Psoas muscle (tissue), 8 donors: Measurements from ENCODE around the gene DHRS1. TPM values are rescaled to one million over a fixed set of nuclear protein-coding genes. Genes with fewer than 3 reads are reported as not detected.
"Not testable (repeated sequence)": the region's sequence is repeated elsewhere in the genome, so short reads cannot be mapped to it uniquely, and the experiment has no call there.

ENCODE experiments used
- ATAC-seq, 4 donors: fragments of 200-7000 bp; cut with Tn5 transposase; one replicate each; pipeline ENCODE4 v1.9.1; 2020; ENCODE audit warnings: moderate library complexity in 3 of 4, mild to moderate bottlenecking in 2 of 4
- DNase-seq, 2 donors: peaks; one replicate each; pipeline ENCODE4 v3.0.0-alpha.2; 2020
- H3K27ac ChIP-seq: fragments of 200-600 bp; one replicate; pipeline ENCODE4 v1.8.0; 2022
- H3K27me3 ChIP-seq, 3 donors: fragments of 200-600 bp in 1 of 3; one replicate each; pipeline versions ENCODE4 v1.6.1 to v1.8.0; 2013 to 2022; ENCODE audit warnings: low read length in 2 of 3, mild to moderate bottlenecking in 2 of 3, moderate library complexity in 1 of 3; ENCODE audit not compliant: insufficient read depth in 3 of 3
- H3K36me3 ChIP-seq, 2 donors: fragments of 200-600 bp in 1 of 2; one replicate each; pipeline versions ENCODE4 v1.6.1 to v1.8.0; 2013 to 2022; ENCODE audit warnings: low read depth in 1 of 2, mild to moderate bottlenecking in 1 of 2, moderate library complexity in 1 of 2; ENCODE audit not compliant: insufficient read depth in 1 of 2
- H3K4me1 ChIP-seq: fragments of 200-600 bp; one replicate; pipeline ENCODE4 v1.8.0; 2022
- H3K4me3 ChIP-seq: fragments of 200-600 bp; one replicate; pipeline ENCODE4 v1.8.0; 2022; ENCODE audit warnings: mild to moderate bottlenecking
- H3K9me3 ChIP-seq: fragments of 200-600 bp; one replicate; pipeline ENCODE4 v1.8.0; 2022
- whole genome bisulfite sequencing, 3 donors: extraction: QIAGEN DNeasy Blood & Tissue Kit; methylation state at CpG; one replicate each; pipeline versions ENCODE4 v1.1.6 to v1.1.7; 2013; 5-methylcytosine and 5-hydroxymethylcytosine counted together
- intact Hi-C, 2 donors: fragments of 100-400 bp; cut with DNase I; formaldehyde crosslinking; loops; one replicate each; pipeline versions ENCODE4 v1.11.0 to v1.14.2; 2022
- polyA plus RNA-seq, 3 donors: library from polyadenylated mRNA; stranded (reverse); fragments of 200-250 nt; gene quantifications; one replicate each; pipeline ENCODE4 v1.2.3, GENCODE V29; 2013
- total RNA-seq, 4 donors: library from RNA; stranded (reverse); fragmentation: NEBNext Ultra II Directional in 2 of 4; extraction: Animal tissue kit (Norgen Biotek cat#: 25700) in 2 of 4; gene quantifications; one replicate each; pipeline versions ENCODE4 v1.2.1 to v1.2.4, GENCODE V29; 2021 to 2023
- TF ChIP-seq, protein P1 (sequence below): fragments of 200-600 bp; IDR thresholded peaks from one replicate; pipeline ENCODE4 v1.8.0; 2022; ENCODE audit warnings: antibody characterized with exemption
- donor health status: healthy with polysubstance abuse.
- donor health status: DM: no; HTN: no; CAD: no; lungs with moderate emphysema.
- donor health status: Bipolar disorder and iron deficiency.
- donor health status: healthy.
- donor health status: DM: yes; HTN: yes; CAD: no.
- donor health status: DM: no; HTN: no; CAD: no.
- donor health status: DM: no; HTN: no; CAD: no.
- donor health status: DM: yes; HTN: yes; CAD: no.

The DHRS1 gene
- total and polyA plus RNA-seq, 7 donors: 1.5 to 6.4 (median 3.1) TPM

DNA sequence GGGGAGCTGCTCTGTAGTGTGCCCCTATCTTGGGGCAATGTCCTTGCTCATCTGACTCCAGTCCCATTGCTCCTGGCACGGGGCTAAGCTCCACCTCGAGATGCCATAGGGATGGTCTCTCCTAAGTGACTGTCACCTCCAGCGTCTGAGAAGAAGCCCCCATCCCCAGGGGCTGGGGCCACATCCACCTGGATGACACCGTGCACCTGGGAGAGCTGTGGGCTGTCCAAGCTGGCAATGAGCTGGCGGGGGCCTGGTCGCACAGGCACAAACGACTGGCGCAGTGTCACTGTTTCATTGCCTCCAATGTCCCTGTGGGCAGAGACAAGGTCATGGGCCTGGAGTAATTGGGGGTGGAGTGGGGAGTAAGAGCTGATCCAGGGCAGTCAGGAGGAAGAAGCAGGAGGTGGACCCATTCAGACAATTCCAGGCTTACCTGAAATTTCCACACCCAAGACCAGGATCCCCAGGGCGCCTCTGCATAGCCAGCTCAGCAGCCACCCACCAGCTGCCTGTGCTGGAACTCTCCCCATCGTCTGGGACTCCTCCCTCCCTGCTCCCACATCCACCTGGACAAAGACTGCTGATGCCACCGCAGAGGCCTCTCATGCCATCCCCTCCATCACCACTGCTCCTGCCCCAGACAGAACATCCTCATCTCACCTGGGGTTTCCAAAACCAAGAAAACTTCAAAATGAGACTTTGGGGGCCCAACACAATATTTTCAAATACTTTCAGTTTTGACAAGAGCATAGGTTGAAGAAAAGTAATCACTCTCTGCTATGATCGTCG lies 50.2 kb downstream of the DHRS1 start:
- ATAC-seq: no peak

DNA sequence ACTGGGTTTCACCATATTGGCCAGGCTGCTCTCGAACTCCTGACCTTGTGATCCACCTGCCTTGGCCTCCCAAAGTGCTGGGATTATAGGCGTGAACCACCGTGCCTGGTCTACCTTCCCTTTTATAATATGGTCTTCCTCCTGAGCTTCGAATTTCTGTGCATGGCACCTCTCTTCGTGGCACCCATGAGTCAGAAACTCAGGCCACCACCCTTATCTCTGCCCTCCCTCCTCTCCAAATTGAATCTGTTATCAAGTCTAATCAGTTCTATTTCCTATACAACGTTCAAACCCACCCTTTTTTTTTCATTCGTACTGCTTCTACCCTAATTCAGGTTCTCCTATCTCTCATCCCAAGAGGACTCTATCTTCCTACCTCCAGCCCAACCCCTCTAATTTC lies 52.2 kb downstream of the DHRS1 start:
- DNase-seq (no peak), ATAC-seq (no peak)
- H3K4me1 ChIP-seq: peaks cover 3% of the 10 kb centered on the region
- no peak overlapping the region for H3K4me3 ChIP-seq
- H3K27me3 ChIP-seq: no peaks in the 10 kb centered on the region
- 69 to 79% (median 73%) methylated on average over 7 of the region's 7 CpGs for WGBS, 3 donors
- TF ChIP-seq, protein P1, sequence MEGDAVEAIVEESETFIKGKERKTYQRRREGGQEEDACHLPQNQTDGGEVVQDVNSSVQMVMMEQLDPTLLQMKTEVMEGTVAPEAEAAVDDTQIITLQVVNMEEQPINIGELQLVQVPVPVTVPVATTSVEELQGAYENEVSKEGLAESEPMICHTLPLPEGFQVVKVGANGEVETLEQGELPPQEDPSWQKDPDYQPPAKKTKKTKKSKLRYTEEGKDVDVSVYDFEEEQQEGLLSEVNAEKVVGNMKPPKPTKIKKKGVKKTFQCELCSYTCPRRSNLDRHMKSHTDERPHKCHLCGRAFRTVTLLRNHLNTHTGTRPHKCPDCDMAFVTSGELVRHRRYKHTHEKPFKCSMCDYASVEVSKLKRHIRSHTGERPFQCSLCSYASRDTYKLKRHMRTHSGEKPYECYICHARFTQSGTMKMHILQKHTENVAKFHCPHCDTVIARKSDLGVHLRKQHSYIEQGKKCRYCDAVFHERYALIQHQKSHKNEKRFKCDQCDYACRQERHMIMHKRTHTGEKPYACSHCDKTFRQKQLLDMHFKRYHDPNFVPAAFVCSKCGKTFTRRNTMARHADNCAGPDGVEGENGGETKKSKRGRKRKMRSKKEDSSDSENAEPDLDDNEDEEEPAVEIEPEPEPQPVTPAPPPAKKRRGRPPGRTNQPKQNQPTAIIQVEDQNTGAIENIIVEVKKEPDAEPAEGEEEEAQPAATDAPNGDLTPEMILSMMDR: no peak
- no peak overlapping the region for H3K27ac ChIP-seq
- no peaks in the 10 kb centered on the region for H3K9me3 ChIP-seq
- intact Hi-C loops: loop anchor here in 1 of 2 donors (10.0 kb wide), 1 partner anchor 187 kb away; no protein-coding TSS in a partner anchor
- no peaks in the 10 kb centered on the region for H3K36me3 ChIP-seq

More for the DNA sequence above, 50.2 kb downstream of the DHRS1 start:
- no peak overlapping the region for H3K4me3 ChIP-seq
- no peaks in the 10 kb centered on the region for H3K4me1 ChIP-seq
- DNase-seq: no peak
- TF ChIP-seq, protein P1: no peak
- H3K36me3 ChIP-seq: no peaks in the 10 kb centered on the region
- intact Hi-C loops: loop anchor here in 1 of 2 donors (10.0 kb wide), 1 partner anchor 185 kb away; no protein-coding TSS in a partner anchor
- H3K27me3 ChIP-seq: no peaks in the 10 kb centered on the region
- WGBS, 3 donors: 72 to 77% (median 72%) methylated on average over 13 of the region's 13 CpGs
- no peaks in the 10 kb centered on the region for H3K9me3 ChIP-seq
- no peak overlapping the region for H3K27ac ChIP-seq

DNA sequence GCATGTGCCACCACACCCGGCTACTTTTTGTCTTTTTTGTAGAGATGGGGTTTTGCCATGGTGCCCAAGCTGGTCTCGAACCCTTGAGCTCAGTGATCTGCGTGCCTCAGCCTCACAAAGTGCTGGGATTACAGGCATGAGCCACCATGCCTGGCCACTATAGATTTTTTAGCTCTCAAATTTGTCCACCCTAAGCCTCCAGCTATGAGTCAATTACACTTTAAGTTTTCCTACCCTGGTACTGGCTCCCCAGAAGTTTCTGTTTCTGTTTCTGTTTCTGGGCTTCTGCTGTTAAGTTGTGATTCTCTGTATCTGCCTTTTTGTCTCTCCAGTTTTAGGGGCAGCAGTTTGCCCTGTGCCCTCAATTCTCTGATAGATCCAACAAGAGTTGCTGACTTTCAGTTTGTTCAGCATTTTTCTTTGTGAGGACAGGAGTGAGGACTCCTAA lies 52.8 kb downstream of the DHRS1 start:
- no peak for ATAC-seq
- H3K27ac ChIP-seq: no peak overlapping the region
- peaks cover 3% of the 10 kb centered on the region for H3K4me1 ChIP-seq
- TF ChIP-seq, protein P1: no peak
- no peaks in the 10 kb centered on the region for H3K9me3 ChIP-seq
- H3K36me3 ChIP-seq: no peaks in the 10 kb centered on the region
- intact Hi-C loops: loop anchor here in 1 of 2 donors (10.0 kb wide), 1 partner anchor 188 kb away; no protein-coding TSS in a partner anchor
- no peak for DNase-seq
- H3K27me3 ChIP-seq: no peaks in the 10 kb centered on the region
- no peak overlapping the region for H3K4me3 ChIP-seq
- 74 to 90% (median 83%) methylated on average over 3 of the region's 3 CpGs for WGBS, 3 donors

DNA sequence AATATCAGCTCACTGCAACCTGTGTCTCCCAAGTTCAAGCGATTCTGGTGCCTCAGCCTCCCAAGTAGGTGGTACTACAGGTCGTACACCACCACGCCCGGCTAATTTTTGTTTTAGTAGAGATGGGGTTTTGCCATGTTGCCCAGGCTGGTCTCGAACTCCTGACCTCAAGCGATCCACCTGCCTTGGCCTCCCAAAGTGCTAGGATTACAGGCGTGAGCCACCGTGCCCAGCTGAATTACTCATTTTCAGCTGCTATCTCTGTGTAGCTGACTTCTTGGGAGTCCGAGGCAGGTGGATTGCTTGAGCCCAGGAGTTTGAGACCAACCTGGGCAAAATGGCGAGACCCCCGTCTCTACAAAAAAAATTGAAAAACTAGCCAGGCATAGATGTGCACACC lies 54.2 kb downstream of the DHRS1 start:
- H3K4me3 ChIP-seq, H3K27ac ChIP-seq, H3K9me3 ChIP-seq, ATAC-seq, H3K27me3 ChIP-seq, DNase-seq: not testable (repeated sequence)
- Histone ChIP-seq H3K4me1 (peaks cover 16% of the 10 kb centered on the region), H3K36me3 (peaks cover 6 to 12% of the 10 kb centered on the region in 2 donors)
- WGBS, 3 donors: 85 to 92% (median 91%) methylated on average over 11 of the region's 11 CpGs
- intact Hi-C loops: loop anchor here in 1 of 2 donors (2.0 to 10.0 kb wide), 2 partner anchors 53 to 189 kb away; partner anchors contain the start of genes DHRS1 and NOP9

DNA sequence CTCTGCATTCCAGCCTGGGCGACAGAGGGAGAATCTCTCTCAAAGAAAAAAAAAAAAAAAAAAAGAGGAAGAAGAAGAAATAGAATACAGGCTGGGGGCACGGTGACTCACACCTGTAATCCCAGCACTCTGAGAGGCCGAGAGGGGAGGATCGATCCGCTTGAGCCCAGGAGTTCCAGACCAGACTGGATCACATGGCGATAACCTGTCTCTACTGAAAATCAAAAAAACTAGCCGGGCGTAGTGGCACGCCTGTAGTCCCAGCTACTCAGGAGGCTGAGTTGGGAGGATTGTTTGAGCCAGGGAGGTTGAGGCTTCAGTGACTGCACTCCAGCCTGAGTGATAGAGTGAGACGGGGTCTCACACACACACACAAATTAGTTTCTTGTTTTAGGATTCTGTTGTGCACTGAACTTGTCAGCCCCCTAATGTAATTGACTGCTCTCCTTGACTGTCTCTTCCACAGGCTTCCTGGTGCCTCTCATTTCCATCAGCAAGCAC lies 56.2 kb downstream of the DHRS1 start:
- Histone ChIP-seq H3K4me3 (peak overlapping the region; percentile 71), H3K36me3 (peaks cover 13 to 32% of the 10 kb centered on the region in 2 donors), H3K9me3 (no peaks in the 10 kb centered on the region), H3K27ac (peak overlapping the region; percentile 92), H3K27me3 (no peaks in the 10 kb centered on the region), H3K4me1 (peaks cover 32% of the 10 kb centered on the region)
- TF ChIP-seq, protein P1: no peak
- ATAC-seq (peak in 1 of 4 donors; percentile 0), DNase-seq (peak in 1 of 2 donors; percentile 64)
- WGBS, 3 donors: 57 to 66% (median 60%) methylated on average over 10 of the region's 10 CpGs
- intact Hi-C loops: loop anchor here (1.0 to 10.0 kb wide), 4 partner anchors 27 to 194 kb away; partner anchors contain the start of gene RABGGTA (in 1 of the 2)
